ENCODE results near the gene TTC13. TPM values are rescaled to one million over a fixed set of nuclear protein-coding genes. Genes with fewer than 3 reads are reported as not detected.

Gene TTC13
- total RNA-seq, 1 donor = 15.1 TPM

- H3K4me3 ChIP-seq (ENCODE audit: low read depth, low read length) = no peak overlapping the region
- TF ChIP-seq, protein P1, sequence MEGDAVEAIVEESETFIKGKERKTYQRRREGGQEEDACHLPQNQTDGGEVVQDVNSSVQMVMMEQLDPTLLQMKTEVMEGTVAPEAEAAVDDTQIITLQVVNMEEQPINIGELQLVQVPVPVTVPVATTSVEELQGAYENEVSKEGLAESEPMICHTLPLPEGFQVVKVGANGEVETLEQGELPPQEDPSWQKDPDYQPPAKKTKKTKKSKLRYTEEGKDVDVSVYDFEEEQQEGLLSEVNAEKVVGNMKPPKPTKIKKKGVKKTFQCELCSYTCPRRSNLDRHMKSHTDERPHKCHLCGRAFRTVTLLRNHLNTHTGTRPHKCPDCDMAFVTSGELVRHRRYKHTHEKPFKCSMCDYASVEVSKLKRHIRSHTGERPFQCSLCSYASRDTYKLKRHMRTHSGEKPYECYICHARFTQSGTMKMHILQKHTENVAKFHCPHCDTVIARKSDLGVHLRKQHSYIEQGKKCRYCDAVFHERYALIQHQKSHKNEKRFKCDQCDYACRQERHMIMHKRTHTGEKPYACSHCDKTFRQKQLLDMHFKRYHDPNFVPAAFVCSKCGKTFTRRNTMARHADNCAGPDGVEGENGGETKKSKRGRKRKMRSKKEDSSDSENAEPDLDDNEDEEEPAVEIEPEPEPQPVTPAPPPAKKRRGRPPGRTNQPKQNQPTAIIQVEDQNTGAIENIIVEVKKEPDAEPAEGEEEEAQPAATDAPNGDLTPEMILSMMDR (IDR thresholded peaks at IDR 0.05; ENCODE audit: insufficient read depth, low read length) = no peak
- DNase-seq (ENCODE audit: low read depth) = peak; percentile 72
These were observed 94.7 kb downstream of the TTC13 start for GRCh38 chr1:230883967-230884366.

- TF ChIP-seq, protein P1 (IDR thresholded peaks at IDR 0.05; ENCODE audit: insufficient read depth, low read length) = no peak
- no peak overlapping the region for H3K4me3 ChIP-seq (ENCODE audit: low read depth, low read length)
- DNase-seq (ENCODE audit: low read depth) = no peak
These were observed 98.9 kb downstream of the TTC13 start for GRCh38 chr1:230879778-230880177.

DNA sequence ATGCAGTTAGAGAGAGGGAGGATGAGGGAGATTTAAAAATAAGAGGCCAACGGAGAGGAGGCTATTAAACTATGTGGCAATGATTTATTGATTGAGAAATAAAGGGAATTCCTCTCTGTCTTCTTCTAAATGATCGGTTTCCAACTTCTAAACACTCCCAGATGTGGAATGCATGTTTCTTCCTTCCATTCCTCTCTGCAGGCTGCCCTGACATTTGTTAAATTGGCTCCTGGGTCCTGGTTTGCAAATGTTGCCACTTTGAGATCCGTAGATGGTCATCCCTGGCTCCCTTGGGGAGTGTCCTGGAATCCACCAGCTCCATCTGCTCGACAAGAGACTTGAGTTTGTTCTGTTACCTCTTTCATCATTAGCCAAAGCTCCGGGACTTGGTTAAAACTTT is 100.1 kb downstream of the TTC13 start:
- no peak overlapping the region for H3K4me3 ChIP-seq (ENCODE audit: low read depth, low read length)
- TF ChIP-seq, protein P1 (IDR thresholded peaks at IDR 0.05; ENCODE audit: insufficient read depth, low read length) = no peak
- peak; percentile 98 for DNase-seq (ENCODE audit: low read depth)

DNA sequence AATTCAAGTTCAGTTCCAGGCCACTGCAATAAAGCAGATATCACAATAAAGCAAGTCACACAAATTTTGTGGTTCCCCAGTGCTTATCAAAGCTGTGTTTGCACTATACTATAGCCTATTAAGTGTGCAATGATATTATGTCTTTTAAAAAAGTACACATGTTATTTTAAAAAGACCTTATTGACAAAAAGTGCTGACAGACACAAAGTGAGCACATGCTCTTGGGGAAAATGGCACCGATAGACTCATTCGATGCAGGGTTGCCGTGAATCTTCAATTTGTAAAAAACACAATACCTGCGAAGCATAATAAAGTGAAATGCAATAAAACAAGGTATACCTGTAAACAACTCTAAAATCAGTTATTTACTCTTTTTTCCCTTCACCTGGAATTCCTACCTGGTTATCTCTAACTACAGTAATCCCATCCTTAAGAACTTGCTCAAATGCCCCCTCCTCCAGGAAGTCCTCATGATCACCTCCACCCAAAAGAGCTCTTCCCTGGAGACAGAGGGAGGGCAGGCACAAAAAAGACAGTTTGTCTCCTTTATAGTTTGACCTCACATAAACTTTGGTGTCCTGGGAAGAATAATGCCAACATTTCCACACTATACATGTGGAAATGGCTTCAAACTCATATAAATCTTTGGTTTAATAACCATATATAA is 100.6 kb downstream of the TTC13 start:
- no peak for DNase-seq (ENCODE audit: low read depth)
- TF ChIP-seq, protein P1 (IDR thresholded peaks at IDR 0.05; ENCODE audit: insufficient read depth, low read length) = no peak

GRCh38 chr1:230877146-230877923 is 101.3 kb downstream of the TTC13 start:
- TF ChIP-seq, protein P1 (IDR thresholded peaks at IDR 0.05; ENCODE audit: insufficient read depth, low read length) = no peak
- H3K4me3 ChIP-seq (ENCODE audit: low read depth, low read length) = no peak overlapping the region
- DNase-seq (ENCODE audit: low read depth) = peak; percentile 68

More for the DNA sequence above, 100.6 kb downstream of the TTC13 start:
- no peak overlapping the region for H3K4me3 ChIP-seq (ENCODE audit: low read depth, low read length)

DNA sequence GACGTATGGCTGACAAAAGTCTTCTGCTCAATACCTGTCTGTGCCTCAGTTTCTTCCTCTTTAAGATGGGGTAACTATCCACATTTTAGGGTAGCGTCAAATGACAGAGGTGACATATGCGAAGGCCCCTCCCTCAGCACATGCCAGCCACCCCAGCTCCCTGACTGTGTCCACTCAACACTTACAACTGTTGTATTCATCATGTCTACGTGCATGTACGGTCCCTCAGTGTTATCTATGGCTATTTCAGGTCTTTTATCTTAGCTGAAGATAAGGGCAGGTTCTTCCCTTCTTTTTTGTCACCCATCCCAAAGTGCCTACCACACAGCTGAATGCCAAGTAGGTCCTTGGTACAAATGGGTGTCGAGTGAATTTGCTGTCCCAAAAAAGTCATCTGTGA is 102.0 kb downstream of the TTC13 start:
- TF ChIP-seq, protein P1 (IDR thresholded peaks at IDR 0.05; ENCODE audit: insufficient read depth, low read length) = no peak
- DNase-seq (ENCODE audit: low read depth) = no peak
- H3K4me3 ChIP-seq (ENCODE audit: low read depth, low read length) = no peak overlapping the region
